Panc1 (cell line): Measurements from ENCODE around the gene EXT2.

ENCODE experiments used
- CTCF ChIP-seq: fragments of 450-650 bp; IDR thresholded peaks from 2 replicates; pipeline ENCODE4 v1.5.1; 2017; ENCODE audit warnings: mild to moderate bottlenecking
- POLR2AphosphoS5 ChIP-seq: IDR thresholded peaks from 2 replicates; pipeline ENCODE4 v1.6.1; 2012; ENCODE audit warnings: mild to moderate bottlenecking, low read depth, low read length, moderate library complexity
- SIN3A ChIP-seq: IDR thresholded peaks from 2 replicates; pipeline ENCODE4 v1.6.1; 2012; ENCODE audit warnings: low read depth, mild to moderate bottlenecking, low read length, moderate library complexity, borderline replicate concordance; ENCODE audit not compliant: insufficient read depth

- TF ChIP-seq CTCF = no peak
- no peak for TF ChIP-seq POLR2AphosphoS5
- TF ChIP-seq SIN3A = no peak
These were observed 179.8 kb downstream of the EXT2 start for GRCh38 chr11:44275241-44275640.
